OCI-LY7 (cell line): Measurements from ENCODE around the gene SPATS2L. TPM values are rescaled to one million over a fixed set of nuclear protein-coding genes. Genes with fewer than 3 reads are reported as not detected.

Source experiments
- BruUV-seq: library from RNA; stranded (reverse); fragments of 400-500 nt; replicated peaks from 2 replicates; lab custom pipeline; 2021; lab: Mats Ljungman, UMichigan
- CTCF ChIA-PET: fragments of 300-600 bp; sonication (Branson Sonifier 250); formaldehyde crosslinking; loops from one replicate; lab custom pipeline; 2022; ENCODE audit warnings: antibody characterized with exemption; ENCODE audit not compliant: unreplicated experiment; lab: Charles Lee
- POLR2A ChIA-PET: fragments of 300-600 bp; sonication (Branson Sonifier 250); formaldehyde crosslinking; loops from one replicate; lab custom pipeline; 2022; ENCODE audit warnings: antibody characterized with exemption; lab: Charles Lee
- DNase-seq: peaks from one replicate; pipeline ENCODE4 v3.0.0-alpha.2; 2015; ENCODE audit warnings: low spot score
- H2AFZ ChIP-seq: fragments of 200-600 bp; sonication (generic), shearing (Covaris generic); 2 replicates; pipeline ENCODE4 v1.6.1; 2014; ENCODE audit warnings: mild to moderate bottlenecking, antibody characterized with exemption, low read length, moderate library complexity
- H3K27ac ChIP-seq: fragments of 200-600 bp; sonication (generic); 2 replicates; pipeline ENCODE4 v1.5.1; 2014; ENCODE audit warnings: mixed run types, low read depth, mild to moderate bottlenecking, moderate library complexity, low read length, inconsistent platforms; ENCODE audit not compliant: poor library complexity, severe bottlenecking
- H3K36me3 ChIP-seq: fragments of 200-600 bp; sonication (generic); 2 replicates; pipeline ENCODE4 v1.6.1; 2014; ENCODE audit warnings: mild to moderate bottlenecking, antibody characterized with exemption, low read length, moderate library complexity, mixed read lengths; ENCODE audit not compliant: insufficient read depth
- H3K4me1 ChIP-seq: fragments of 200-600 bp; sonication (generic); 2 replicates; pipeline ENCODE4 v1.5.1; 2014; ENCODE audit warnings: mild to moderate bottlenecking, low read length; ENCODE audit not compliant: insufficient read depth, poor library complexity, severe bottlenecking
- H3K4me2 ChIP-seq: fragments of 200-600 bp; sonication (generic); 2 replicates; pipeline ENCODE4 v1.6.1; 2014; ENCODE audit warnings: mild to moderate bottlenecking, low read length
- H3K4me3 ChIP-seq: fragments of 200-600 bp; sonication (generic); 2 replicates; pipeline ENCODE4 v1.5.1; 2014; ENCODE audit warnings: mild to moderate bottlenecking, low read depth, low read length; ENCODE audit not compliant: poor library complexity, severe bottlenecking
- H3K79me2 ChIP-seq: fragments of 200-600 bp; sonication (generic); 2 replicates; pipeline ENCODE4 v1.6.1; 2016; ENCODE audit warnings: low read depth, mild to moderate bottlenecking, low read length, moderate library complexity, mixed read lengths; ENCODE audit not compliant: insufficient read depth
- H3K9me2 ChIP-seq: fragments of 200-600 bp; sonication (generic); 2 replicates; pipeline ENCODE4 v1.6.1; 2016; ENCODE audit warnings: mild to moderate bottlenecking, low read length, mixed read lengths; ENCODE audit not compliant: insufficient read depth
- H3K9me3 ChIP-seq: fragments of 200-600 bp; sonication (generic); 2 replicates; pipeline ENCODE4 v1.6.1; 2014; ENCODE audit warnings: mild to moderate bottlenecking, mixed run types, low read length, mixed read lengths
- H4K20me1 ChIP-seq: fragments of 200-600 bp; sonication (generic); 2 replicates; pipeline ENCODE4 v1.6.1; 2014; ENCODE audit warnings: mild to moderate bottlenecking, antibody characterized with exemption, low read length, moderate library complexity, mixed read lengths; ENCODE audit not compliant: insufficient read depth
- CTCF ChIP-seq: fragments of 200-600 bp; sonication (generic); conservative IDR thresholded peaks from 2 replicates; pipeline ENCODE4 v1.5.1; 2014; ENCODE audit warnings: mild to moderate bottlenecking, antibody characterized with exemption, low read length, moderate library complexity, mixed read lengths
- EZH2phosphoT487 ChIP-seq: fragments of 200-600 bp; sonication (generic); IDR thresholded peaks from 2 replicates; pipeline ENCODE4 v1.6.1; 2018; ENCODE audit warnings: low read depth, borderline replicate concordance, mild to moderate bottlenecking, mixed run types, antibody characterized with exemption, low read length, moderate library complexity, mixed read lengths
- intact Hi-C: fragments of 100-400 bp; cut with micrococcal nuclease; formaldehyde crosslinking; loops from one replicate; pipeline ENCODE4 v1.10.0; 2022; ENCODE audit not compliant: unreplicated experiment
- total RNA-seq, 2 experiments: library from RNA; depleted of rRNA in 1 of 2; stranded (reverse); fragments of >200 nt in 1 of 2; shearing (Covaris generic) in 1 of 2; gene quantifications; 2 replicates each; pipeline ENCODE4 v1.2.3, GENCODE V29; 2014 to 2022

SPATS2L gene
- total RNA-seq, 2 experiments from 2014 or later: 3.1 to 5.2 TPM

- Histone ChIP-seq H3K79me2 (no peaks in the 10 kb centered on the region), H3K9me3 (peaks cover 5% of the 10 kb centered on the region; the same call in 1 of the 2 replicates), H3K36me3 (no peaks in the 10 kb centered on the region), H3K27ac (no peak overlapping the region), H3K4me1 (peaks cover 29% of the 10 kb centered on the region), H3K4me3 (no peak overlapping the region), H3K4me2 (no peak overlapping the region), H2AFZ (no peak overlapping the region), H3K9me2 (no peaks in the 10 kb centered on the region), H4K20me1 (no peaks in the 10 kb centered on the region)
- POLR2A ChIA-PET: interaction anchor here (0.8 to 1.0 kb wide), 2 partner anchors 11 to 73 kb away, joined by 3 to 4 read pairs; partner anchors contain the start of gene SGO2
- BruUV-seq: no TSS peak
- CTCF ChIA-PET: interaction anchor here (0.6 kb wide), 1 partner anchor 32 kb away, joined by 3 read pairs; no protein-coding TSS in a partner anchor
- intact Hi-C loops: no loop called here
- TF ChIP-seq EZH2phosphoT487 (no peak), CTCF (no peak)
- no peak for DNase-seq
These were observed 146.8 kb downstream of the SPATS2L start for GRCh38 chr2:200453142-200453852.

- no TSS peak for BruUV-seq
- Histone ChIP-seq H2AFZ (no peak overlapping the region), H4K20me1 (no peaks in the 10 kb centered on the region), H3K9me2 (no peaks in the 10 kb centered on the region), H3K4me1 (peaks cover 29% of the 10 kb centered on the region), H3K4me3 (no peak overlapping the region), H3K4me2 (no peak overlapping the region), H3K27ac (no peak overlapping the region), H3K79me2 (no peaks in the 10 kb centered on the region), H3K36me3 (no peaks in the 10 kb centered on the region), H3K9me3 (peaks cover 5% of the 10 kb centered on the region; the same call in 1 of the 2 replicates)
- intact Hi-C loops: no loop called here
- TF ChIP-seq EZH2phosphoT487: no peak
- TF ChIP-seq CTCF: no peak
- CTCF ChIA-PET: no interaction called here
- POLR2A ChIA-PET: interaction anchor here (0.8 to 1.5 kb wide), 3 partner anchors 10 to 72 kb away, joined by 3 to 7 read pairs (median 4); partner anchors contain the start of gene SGO2
- DNase-seq: no peak
These were observed 147.5 kb downstream of the SPATS2L start for GRCh38 chr2:200453853-200454534.
